Thyroid gland (tissue), 4 donors: ENCODE data around the gene MT4. TPM values are rescaled to one million over a fixed set of nuclear protein-coding genes. Genes with fewer than 3 reads are reported as not detected.

Experiments
- DNase-seq, 2 donors: peaks; one replicate each; pipeline ENCODE4 v3.0.0-alpha.2; 2019
- H3K27ac ChIP-seq, 3 donors: fragments of 200-600 bp; sonication (generic); 1 replicate in 2 of 3; 2 replicates in 1 of 3; pipeline ENCODE4 v1.5.1; 2016 to 2019; ENCODE audit warnings: mild to moderate bottlenecking in 1 of 3, moderate library complexity in 1 of 3
- H3K27me3 ChIP-seq: fragments of 200-600 bp; sonication (generic); one replicate; pipeline ENCODE4 v1.5.1; 2019
- H3K36me3 ChIP-seq, 2 donors: fragments of 200-600 bp; sonication (generic); one replicate each; pipeline ENCODE4 v1.5.1; 2016 to 2019
- H3K4me1 ChIP-seq, 2 donors: fragments of 200-600 bp; sonication (generic); one replicate each; pipeline ENCODE4 v1.5.1; 2017 to 2019
- H3K4me3 ChIP-seq, 3 donors: fragments of 200-600 bp; sonication (generic); replicated peaks in 1 of 3; 1 replicate in 2 of 3; 2 replicates in 1 of 3; pipeline ENCODE4 v1.5.1; 2016; ENCODE audit warnings: mild to moderate bottlenecking in 1 of 3
- H3K9me3 ChIP-seq: fragments of 200-600 bp; sonication (generic); one replicate; pipeline ENCODE4 v1.5.1; 2017
- POLR2A ChIP-seq, 2 donors: fragments of 450-650 bp; IDR thresholded peaks; one replicate each; pipeline ENCODE4 v1.6.1; 2017; ENCODE audit warnings: antibody characterized with exemption in 2 of 2, mild to moderate bottlenecking in 2 of 2, moderate library complexity in 1 of 2
- WGBS, 2 donors: methylation state at CpG; one replicate each; pipeline ENCODE4 v1.1.5; 2017; 5-methylcytosine and 5-hydroxymethylcytosine counted together
- intact Hi-C: fragments of 100-400 bp; cut with DNase I; formaldehyde crosslinking; loops from one replicate; pipeline ENCODE4 v1.15.1; 2023
- total RNA-seq, 4 donors: library from RNA; depleted of rRNA; stranded (reverse); fragments of >200 nt; gene quantifications; one replicate each; pipeline ENCODE4 v1.2.3, GENCODE V29; 2016
- TF ChIP-seq, protein P1 (sequence below), 6 experiments: fragments of 200-600 bp in 3 of 6; fragments of 450-650 bp in 3 of 6; sonication (generic) in 3 of 6; IDR thresholded peaks; one replicate each; pipeline ENCODE4 v1.5.1; 2016 to 2019; ENCODE audit warnings: antibody characterized with exemption in 6 of 6, mild to moderate bottlenecking in 2 of 6, inconsistent platforms in 1 of 6, moderate library complexity in 1 of 6

The MT4 gene
- total RNA-seq, 4 donors from 2014 or later: not detected

DNA sequence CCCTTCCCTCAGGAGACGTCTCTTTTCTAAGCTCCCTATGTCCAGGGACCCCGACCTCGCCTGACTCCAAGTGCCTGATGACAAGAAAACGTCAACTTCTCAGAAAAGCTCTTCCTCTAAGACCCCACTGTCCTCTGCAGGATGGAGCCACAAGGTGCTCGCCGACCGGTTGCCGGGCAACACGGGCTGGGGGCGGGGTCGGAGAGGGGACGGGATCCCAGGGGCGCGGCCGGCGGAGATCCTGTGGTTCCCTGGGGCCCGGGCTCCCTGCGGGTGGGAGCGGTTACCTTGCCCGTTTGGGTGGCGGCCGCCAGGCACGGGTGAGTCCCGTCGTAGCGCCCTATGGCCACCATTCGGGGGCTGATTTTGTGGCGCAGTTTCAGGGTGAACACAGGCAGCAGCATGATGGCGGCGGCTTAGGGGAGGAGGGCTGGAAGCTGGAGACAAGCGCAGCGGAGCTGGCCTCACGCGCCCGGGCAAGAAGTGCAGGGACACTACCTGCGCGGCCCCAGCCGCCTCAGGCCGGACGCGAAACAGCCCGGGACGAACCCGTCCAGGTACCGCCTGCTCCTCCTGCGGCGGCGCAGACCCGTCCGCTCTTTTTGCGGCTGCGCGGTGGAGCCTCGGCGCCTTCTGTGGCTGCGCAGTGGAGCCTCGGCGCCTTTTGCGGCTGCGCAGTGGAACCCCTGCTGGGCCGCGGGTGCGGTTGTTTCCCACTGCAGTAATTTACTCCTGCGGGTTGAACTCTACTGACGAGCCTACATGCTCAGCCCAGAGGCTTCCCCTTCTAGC lies 45.2 kb upstream of the MT4 start, which contains the start of gene BBS2:
Gene BBS2, minus strand, starts transcription at position 566 of the 792 bp plus-strand sequence. Its CDS starts 162 bp downstream, at position 404.
- intact Hi-C loops: loop anchor here (5.0 to 10.0 kb wide), 2 partner anchors 85 to 178 kb away; partner anchors contain the start of gene MT2A

DNA sequence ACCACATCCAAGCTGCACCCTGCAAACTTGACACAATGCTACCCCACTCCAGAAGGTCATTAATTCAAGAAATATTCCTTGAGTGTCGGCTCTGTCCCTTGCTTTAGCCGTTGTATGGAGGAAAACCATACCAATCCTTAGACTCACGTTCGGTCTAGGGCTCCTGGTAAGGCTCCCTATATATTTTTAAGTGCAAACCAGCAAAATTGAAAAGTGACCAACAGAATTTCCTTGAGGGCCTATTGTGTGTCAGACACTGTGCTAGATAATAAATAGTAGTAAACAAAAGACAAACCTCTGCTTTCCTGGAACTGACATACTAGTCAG lies 44.7 kb upstream of the MT4 start:
- no peak for TF ChIP-seq POLR2A (IDR thresholded peaks at IDR 0.05)
- TF ChIP-seq, protein P1, sequence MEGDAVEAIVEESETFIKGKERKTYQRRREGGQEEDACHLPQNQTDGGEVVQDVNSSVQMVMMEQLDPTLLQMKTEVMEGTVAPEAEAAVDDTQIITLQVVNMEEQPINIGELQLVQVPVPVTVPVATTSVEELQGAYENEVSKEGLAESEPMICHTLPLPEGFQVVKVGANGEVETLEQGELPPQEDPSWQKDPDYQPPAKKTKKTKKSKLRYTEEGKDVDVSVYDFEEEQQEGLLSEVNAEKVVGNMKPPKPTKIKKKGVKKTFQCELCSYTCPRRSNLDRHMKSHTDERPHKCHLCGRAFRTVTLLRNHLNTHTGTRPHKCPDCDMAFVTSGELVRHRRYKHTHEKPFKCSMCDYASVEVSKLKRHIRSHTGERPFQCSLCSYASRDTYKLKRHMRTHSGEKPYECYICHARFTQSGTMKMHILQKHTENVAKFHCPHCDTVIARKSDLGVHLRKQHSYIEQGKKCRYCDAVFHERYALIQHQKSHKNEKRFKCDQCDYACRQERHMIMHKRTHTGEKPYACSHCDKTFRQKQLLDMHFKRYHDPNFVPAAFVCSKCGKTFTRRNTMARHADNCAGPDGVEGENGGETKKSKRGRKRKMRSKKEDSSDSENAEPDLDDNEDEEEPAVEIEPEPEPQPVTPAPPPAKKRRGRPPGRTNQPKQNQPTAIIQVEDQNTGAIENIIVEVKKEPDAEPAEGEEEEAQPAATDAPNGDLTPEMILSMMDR (IDR thresholded peaks at IDR 0.05): no peak
- H3K36me3 ChIP-seq: no peaks in the 10 kb centered on the region
- WGBS, 2 donors: 26 to 32% methylated on average over 4 of the region's 4 CpGs
- peaks cover 16 to 25% of the 10 kb centered on the region in 2 donors for H3K4me1 ChIP-seq
- H3K9me3 ChIP-seq: no peaks in the 10 kb centered on the region
- no peaks in the 10 kb centered on the region for H3K27me3 ChIP-seq
- no peak for DNase-seq
- intact Hi-C loops: no loop called here
- H3K27ac ChIP-seq: peak overlapping the region; percentile 86 to 89 (median 89)
- peak overlapping the region in 1 of 3 donors; percentile 86 for H3K4me3 ChIP-seq

More for the DNA sequence above, 45.2 kb upstream of the MT4 start, which contains the start of gene BBS2:
- TF ChIP-seq, protein P1 (IDR thresholded peaks at IDR 0.05): peak in 4 of 6 experiments; percentile 2 to 26 (median 10)
- peak in 1 of 2 donors; percentile 89 for TF ChIP-seq POLR2A (IDR thresholded peaks at IDR 0.05)
- 1 to 2% methylated on average over 28 to 32 of the region's 65 CpGs for WGBS, 2 donors
- Histone ChIP-seq H3K4me1 (peaks cover 16 to 30% of the 10 kb centered on the region in 2 donors), H3K4me3 (peak within 1 kb of the TSS; percentile 78 to 89 (median 86)), H3K36me3 (no peaks in the 10 kb centered on the region), H3K27ac (peak within 1 kb of the TSS; percentile 86 to 89 (median 89)), H3K27me3 (no peaks in the 10 kb centered on the region), H3K9me3 (no peaks in the 10 kb centered on the region)
- DNase-seq: peak; percentile 92 to 93

DNA sequence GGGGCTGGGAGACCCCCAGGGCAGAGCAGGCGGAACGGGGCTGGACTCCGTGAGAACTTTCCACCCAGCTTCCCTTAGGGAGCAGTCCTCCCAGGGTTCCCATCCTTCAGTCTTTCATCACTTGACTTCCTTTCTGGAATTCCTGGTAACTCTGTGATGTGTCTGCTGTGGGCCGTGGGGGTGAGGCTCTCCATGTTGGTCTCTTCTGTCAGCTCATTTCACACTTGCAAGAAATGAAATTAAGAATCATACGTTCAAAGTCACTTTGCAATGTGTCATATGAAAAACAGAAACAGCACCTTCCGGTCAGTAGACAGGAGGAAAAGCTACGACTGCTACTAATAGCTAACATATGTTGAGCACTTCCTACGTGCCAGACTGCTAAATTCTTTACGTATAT lies 39.6 kb upstream of the MT4 start:
- intact Hi-C loops: no loop called here

DNA sequence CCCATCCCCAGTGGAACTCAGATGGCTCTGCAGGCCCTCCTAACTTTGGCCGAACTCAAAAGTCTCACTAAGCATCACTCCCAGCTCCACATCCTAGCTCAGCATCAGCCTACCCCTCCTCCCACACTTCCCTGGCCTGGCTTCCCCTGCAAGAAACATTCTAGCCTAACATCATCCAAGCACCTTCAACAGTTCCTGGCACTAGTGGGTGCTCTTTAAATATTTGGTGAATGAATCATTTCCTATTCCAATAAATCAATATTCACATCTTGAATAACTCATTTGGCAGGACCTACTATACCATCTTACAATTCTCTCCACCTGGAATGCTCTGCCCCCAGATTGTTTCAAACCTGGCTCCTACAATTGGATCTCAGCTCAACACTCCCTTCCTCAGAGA lies 34.0 kb upstream of the MT4 start:
- no peaks in the 10 kb centered on the region for H3K4me1 ChIP-seq
- no peak overlapping the region for H3K4me3 ChIP-seq
- H3K36me3 ChIP-seq: no peaks in the 10 kb centered on the region
- WGBS, 2 donors: 69 to 92% methylated on average over 1 of the region's 1 CpG
- H3K27ac ChIP-seq: no peak overlapping the region
- no peak for TF ChIP-seq POLR2A (IDR thresholded peaks at IDR 0.05)
- TF ChIP-seq, protein P1 (IDR thresholded peaks at IDR 0.05): no peak
- H3K9me3 ChIP-seq: no peaks in the 10 kb centered on the region
- no peaks in the 10 kb centered on the region for H3K27me3 ChIP-seq
- intact Hi-C loops: loop anchor here (10.0 kb wide), 1 partner anchor 64 kb away; no protein-coding TSS in a partner anchor
- no peak for DNase-seq

More for the DNA sequence above, 39.6 kb upstream of the MT4 start:
- TF ChIP-seq, protein P1 (IDR thresholded peaks at IDR 0.05): no peak
- TF ChIP-seq POLR2A (IDR thresholded peaks at IDR 0.05): no peak
- DNase-seq: no peak
- H3K27ac ChIP-seq: no peak overlapping the region
- H3K27me3 ChIP-seq: no peaks in the 10 kb centered on the region
- 69 to 77% methylated on average over 9 of the region's 9 CpGs for WGBS, 2 donors
- no peak overlapping the region for H3K4me3 ChIP-seq
- no peaks in the 10 kb centered on the region for H3K4me1 ChIP-seq
- no peaks in the 10 kb centered on the region for H3K9me3 ChIP-seq
- no peaks in the 10 kb centered on the region for H3K36me3 ChIP-seq

DNA sequence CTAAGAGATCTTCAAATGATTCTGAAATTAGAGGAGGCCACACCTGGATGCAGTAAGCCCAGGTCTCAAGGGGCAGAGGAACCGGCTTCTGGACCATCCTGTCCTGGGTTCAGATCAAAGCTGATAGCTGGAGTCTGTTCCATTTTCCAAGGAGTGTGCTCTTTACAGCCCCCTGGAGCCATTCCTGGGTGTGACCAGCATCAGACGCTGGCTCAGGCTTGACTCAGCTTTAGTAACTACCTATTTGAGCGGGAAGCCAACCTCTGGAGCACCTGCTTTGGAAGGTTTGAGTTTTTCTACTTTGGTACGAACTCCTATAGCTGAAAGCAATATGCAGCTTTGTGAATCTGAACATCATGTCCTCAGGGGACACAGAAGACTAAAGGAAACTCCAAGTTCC lies 32.2 kb upstream of the MT4 start:
- 71 to 82% methylated on average over 4 of the region's 4 CpGs for WGBS, 2 donors
- H3K9me3 ChIP-seq: no peaks in the 10 kb centered on the region
- intact Hi-C loops: loop anchor here (10.0 kb wide), 1 partner anchor 62 kb away; no protein-coding TSS in a partner anchor
- no peak for DNase-seq
- H3K36me3 ChIP-seq: no peaks in the 10 kb centered on the region
- no peak overlapping the region for H3K4me3 ChIP-seq
- TF ChIP-seq, protein P1 (IDR thresholded peaks at IDR 0.05): no peak
- TF ChIP-seq POLR2A (IDR thresholded peaks at IDR 0.05): no peak
- no peak overlapping the region for H3K27ac ChIP-seq
- no peaks in the 10 kb centered on the region for H3K27me3 ChIP-seq
- H3K4me1 ChIP-seq: no peaks in the 10 kb centered on the region
